GM18519 (cell line): ENCODE results near the gene PIGS.
A peak's percentile ranks its signal among the peaks of the same experiment; 100 is the strongest.
"Not testable (repeated sequence)": the region's sequence is repeated elsewhere in the genome, so short reads cannot be mapped to it uniquely, and the experiment has no call there.

ENCODE experiments used
- ATAC-seq: cut with Tn5 transposase; IDR thresholded peaks from one replicate; pipeline ENCODE4 v1.9.1; 2021; ENCODE audit warnings: mild to moderate bottlenecking, moderate library complexity; ENCODE audit not compliant: unreplicated experiment, low FRiP score

Gene PIGS

GRCh38 chr17:28571361-28572122 lies at the start of gene PIGS:
TSS of gene PIGS (minus strand) at chr17:28571524. CDS start at chr17:28571496, 28 bp downstream.
- peak; percentile 61 for ATAC-seq

GRCh38 chr17:28620010-28620409 lies 48.7 kb upstream of the PIGS start:
- no peak for ATAC-seq

GRCh38 chr17:28618464-28618863 lies 47.1 kb upstream of the PIGS start:
- no peak for ATAC-seq

GRCh38 chr17:28616281-28616680 lies 45.0 kb upstream of the PIGS start:
- ATAC-seq: no peak

- ATAC-seq: no peak
Measured at GRCh38 chr17:28615260-28615940, 44.1 kb upstream of the PIGS start.

- ATAC-seq: no peak
Measured at GRCh38 chr17:28613931-28614381, 42.6 kb upstream of the PIGS start, which contains the start of gene RSKR. TSS of gene RSKR (minus strand) at chr17:28614185. CDS start at chr17:28614161, 24 bp downstream.

- no peak for ATAC-seq
Measured at GRCh38 chr17:28612936-28613872, 41.9 kb upstream of the PIGS start.

- no peak for ATAC-seq
Measured at GRCh38 chr17:28612531-28612930, 41.2 kb upstream of the PIGS start.

GRCh38 chr17:28610376-28610775 lies 39.1 kb upstream of the PIGS start:
- ATAC-seq: no peak

- ATAC-seq: not testable (repeated sequence)
Measured at GRCh38 chr17:28604031-28604430, 32.7 kb upstream of the PIGS start.

- peak; percentile 38 for ATAC-seq
Measured at GRCh38 chr17:28599311-28600184, 28.2 kb upstream of the PIGS start.

- ATAC-seq: peak; percentile 53
Measured at GRCh38 chr17:28598799-28599310, 27.5 kb upstream of the PIGS start, which contains the start of gene SPAG5. TSS of gene SPAG5 (minus strand) at chr17:28599025. CDS start at chr17:28598946, 79 bp downstream.

- ATAC-seq: no peak
Measured at GRCh38 chr17:28598389-28598788, 27.1 kb upstream of the PIGS start.

- no peak for ATAC-seq
Measured at GRCh38 chr17:28597606-28598383, 26.5 kb upstream of the PIGS start.

- no peak for ATAC-seq
Measured at GRCh38 chr17:28592260-28592659, 20.9 kb upstream of the PIGS start.

- ATAC-seq: no peak
Measured at GRCh38 chr17:28585851-28586250, 14.5 kb upstream of the PIGS start.

- no peak for ATAC-seq
Measured at GRCh38 chr17:28584434-28584833, 13.1 kb upstream of the PIGS start.

GRCh38 chr17:28582513-28582912 lies 11.2 kb upstream of the PIGS start:
- no peak for ATAC-seq

- ATAC-seq: no peak
Measured at GRCh38 chr17:28580959-28581358, 9.6 kb upstream of the PIGS start.
